ENCODE results near the gene MYT1.

MYT1 gene

GRCh38 chr20:64148581-64148980 lies 15.7 kb upstream of the MYT1 start:
- TF ChIP-seq, protein P1, sequence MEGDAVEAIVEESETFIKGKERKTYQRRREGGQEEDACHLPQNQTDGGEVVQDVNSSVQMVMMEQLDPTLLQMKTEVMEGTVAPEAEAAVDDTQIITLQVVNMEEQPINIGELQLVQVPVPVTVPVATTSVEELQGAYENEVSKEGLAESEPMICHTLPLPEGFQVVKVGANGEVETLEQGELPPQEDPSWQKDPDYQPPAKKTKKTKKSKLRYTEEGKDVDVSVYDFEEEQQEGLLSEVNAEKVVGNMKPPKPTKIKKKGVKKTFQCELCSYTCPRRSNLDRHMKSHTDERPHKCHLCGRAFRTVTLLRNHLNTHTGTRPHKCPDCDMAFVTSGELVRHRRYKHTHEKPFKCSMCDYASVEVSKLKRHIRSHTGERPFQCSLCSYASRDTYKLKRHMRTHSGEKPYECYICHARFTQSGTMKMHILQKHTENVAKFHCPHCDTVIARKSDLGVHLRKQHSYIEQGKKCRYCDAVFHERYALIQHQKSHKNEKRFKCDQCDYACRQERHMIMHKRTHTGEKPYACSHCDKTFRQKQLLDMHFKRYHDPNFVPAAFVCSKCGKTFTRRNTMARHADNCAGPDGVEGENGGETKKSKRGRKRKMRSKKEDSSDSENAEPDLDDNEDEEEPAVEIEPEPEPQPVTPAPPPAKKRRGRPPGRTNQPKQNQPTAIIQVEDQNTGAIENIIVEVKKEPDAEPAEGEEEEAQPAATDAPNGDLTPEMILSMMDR (IDR thresholded peaks at IDR 0.05; ENCODE audit: extremely low read depth, missing control alignments): no peak
- no peak for DNase-seq (ENCODE audit: low spot score)

GRCh38 chr20:64149141-64149540 lies 15.1 kb upstream of the MYT1 start:
- no peak for DNase-seq (ENCODE audit: low spot score)
- TF ChIP-seq, protein P1 (IDR thresholded peaks at IDR 0.05; ENCODE audit: extremely low read depth, missing control alignments): no peak

DNA sequence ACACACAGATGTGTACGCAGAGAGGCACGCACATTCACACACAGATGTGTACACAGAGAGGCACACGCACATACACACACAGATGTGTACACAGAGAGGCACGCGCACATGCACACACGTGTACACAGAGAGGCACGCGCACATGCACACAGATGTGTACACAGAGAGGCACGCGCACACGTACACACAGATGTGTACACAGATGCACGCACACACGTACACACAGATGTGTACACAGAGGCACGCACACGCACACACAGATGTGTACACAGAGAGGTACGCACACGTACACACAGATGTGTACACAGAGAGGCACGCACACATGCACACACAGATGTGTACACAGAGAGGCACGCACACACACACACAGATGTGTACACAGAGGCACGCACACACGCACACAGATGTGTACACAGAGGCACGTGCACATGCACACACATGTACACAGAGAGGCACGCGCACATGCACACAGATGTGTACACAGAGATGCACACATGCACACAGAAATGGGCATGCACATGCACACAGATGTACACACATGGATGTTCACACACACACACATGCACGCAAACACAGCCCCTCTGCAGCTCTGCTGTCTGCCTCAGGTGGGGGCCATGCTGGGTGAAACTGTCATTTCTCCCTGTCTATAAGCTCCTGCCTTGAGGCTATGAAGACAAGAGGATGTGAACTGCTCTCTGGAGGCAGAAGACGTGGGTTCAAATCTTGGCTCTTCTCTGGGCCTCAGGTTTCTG lies 14.3 kb upstream of the MYT1 start:
- DNase-seq (ENCODE audit: low spot score): no peak
- TF ChIP-seq, protein P1 (IDR thresholded peaks at IDR 0.05; ENCODE audit: extremely low read depth, missing control alignments): no peak

GRCh38 chr20:64150756-64151632 lies 13.3 kb upstream of the MYT1 start:
- DNase-seq (ENCODE audit: low spot score): no peak
- TF ChIP-seq, protein P1 (IDR thresholded peaks at IDR 0.05; ENCODE audit: extremely low read depth, missing control alignments): no peak

DNA sequence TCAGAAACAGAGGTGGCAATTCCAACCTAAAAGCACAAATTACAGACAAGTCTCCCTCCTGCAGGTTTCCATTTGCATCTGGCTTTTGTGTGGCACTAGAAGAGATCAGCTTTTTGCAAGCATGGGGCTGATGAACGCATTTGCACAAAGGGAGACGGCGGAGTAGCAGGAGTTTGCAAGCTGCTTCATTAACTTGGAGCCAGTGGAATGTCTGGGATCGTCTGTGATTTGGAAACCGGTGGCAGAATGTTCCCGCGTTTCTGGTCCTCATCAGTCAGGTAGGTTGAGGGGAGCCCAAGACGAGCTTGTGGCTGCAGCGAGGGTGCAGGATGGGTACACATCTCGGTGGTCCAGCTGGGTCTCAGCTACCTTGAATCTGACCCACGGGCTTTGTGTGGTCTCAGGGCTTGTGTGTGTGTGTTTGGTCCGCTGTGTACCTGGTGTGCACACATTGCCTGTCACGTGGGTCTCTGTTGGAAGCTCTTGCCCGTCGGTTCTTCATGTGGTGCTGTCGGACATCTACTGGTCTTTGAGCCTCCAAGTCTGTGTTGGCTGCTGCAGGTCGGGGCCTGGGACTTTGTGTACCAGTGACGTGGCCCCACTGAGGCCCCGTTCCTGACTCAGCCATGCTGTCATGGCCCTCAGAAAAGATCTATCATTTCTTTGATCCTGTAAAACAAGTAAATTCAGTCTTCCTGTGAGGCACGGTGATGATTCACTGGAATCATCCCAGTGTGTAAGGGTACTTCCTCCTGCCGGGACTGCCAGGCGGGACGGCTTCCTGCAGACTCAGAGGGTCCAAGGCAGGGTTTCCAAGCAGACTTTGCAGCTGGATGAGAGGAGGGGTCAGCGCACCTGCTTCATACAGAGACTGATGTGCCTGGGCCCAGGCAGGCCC lies 12.4 kb upstream of the MYT1 start:
- TF ChIP-seq, protein P1 (IDR thresholded peaks at IDR 0.05; ENCODE audit: extremely low read depth, missing control alignments): no peak
- DNase-seq (ENCODE audit: low spot score): no peak

DNA sequence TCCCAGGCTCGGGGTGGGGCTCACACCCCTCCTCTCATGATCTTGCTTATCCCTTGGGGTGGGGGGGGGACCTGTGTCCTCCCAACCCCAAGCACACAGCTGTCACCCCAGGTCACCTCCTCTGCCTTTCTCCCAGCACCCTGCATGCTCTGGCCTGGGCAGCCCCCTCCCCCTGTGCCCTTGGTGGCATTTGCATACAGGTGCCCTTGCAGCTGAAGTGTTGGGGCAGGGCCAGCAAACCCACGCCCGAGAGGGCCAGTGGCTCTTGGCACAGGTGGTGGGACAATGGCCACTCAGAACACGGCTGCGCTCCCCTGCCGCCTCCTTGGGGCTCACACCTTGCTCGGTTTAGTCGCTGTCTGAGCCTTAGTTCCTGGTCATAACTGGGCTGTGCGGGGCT lies 11.3 kb upstream of the MYT1 start:
- DNase-seq (ENCODE audit: low spot score): no peak
- TF ChIP-seq, protein P1 (IDR thresholded peaks at IDR 0.05; ENCODE audit: extremely low read depth, missing control alignments): no peak
